NK-92 (cell line): ENCODE data around the gene GPR171.
"Not testable (repeated sequence)": the region's sequence is repeated elsewhere in the genome, so short reads cannot be mapped to it uniquely, and the experiment has no call there.

Experiments
- DNase-seq: peaks from one replicate; lab custom pipeline; 2025; ENCODE audit not compliant: unreplicated experiment; lab: John Stamatoyannopoulos, UW

GPR171 gene

DNA sequence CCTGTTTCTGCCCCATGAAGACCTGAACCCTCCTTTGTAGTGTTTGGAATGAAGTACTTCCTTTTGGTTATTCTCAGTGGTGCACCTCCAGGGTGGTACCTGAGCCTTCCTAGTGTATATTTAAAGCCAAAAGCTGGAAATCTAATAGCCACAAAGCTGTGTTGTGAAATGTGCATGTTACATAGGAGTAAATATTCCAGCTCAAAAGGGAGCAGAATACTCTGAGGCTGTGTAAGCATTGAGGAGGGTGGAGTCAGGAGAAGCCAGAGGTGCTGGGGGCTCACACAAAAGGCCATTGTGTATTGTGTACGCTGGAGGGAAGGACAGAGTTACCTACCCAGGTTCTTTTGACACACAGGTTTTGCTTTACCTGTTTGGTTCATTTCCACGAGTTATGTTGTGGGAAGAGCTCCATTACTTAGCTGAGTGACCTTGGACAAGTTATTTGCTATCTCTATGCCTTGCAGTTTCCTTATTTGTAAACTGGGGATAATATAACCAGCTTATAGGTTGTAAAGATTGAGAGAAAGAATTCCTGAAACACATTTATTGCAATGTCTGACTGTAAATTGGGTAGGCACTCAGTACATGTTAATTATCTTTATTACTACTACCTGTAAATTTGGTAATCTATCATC, 24.7 kb downstream of the GPR171 start:
- DNase-seq = no peak

DNA sequence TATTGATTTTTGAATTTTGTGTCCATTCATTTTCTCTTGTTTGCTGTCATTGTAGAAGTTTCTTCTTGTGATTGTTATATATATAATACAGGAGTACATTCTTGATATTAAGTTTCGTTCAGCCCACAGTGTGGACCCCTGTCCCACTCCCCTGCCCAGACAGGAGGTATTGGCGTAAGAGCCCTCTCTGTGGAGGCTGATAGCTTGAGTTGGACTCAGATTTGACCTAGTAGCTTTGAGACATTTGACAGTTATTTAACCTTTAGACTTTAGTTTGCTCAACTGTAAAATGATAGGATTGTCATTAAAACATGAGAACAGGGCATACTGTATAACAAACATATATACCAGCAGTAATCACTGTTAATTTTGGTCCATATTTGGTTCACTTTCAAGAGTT, 27.1 kb downstream of the GPR171 start:
- no peak for DNase-seq

DNA sequence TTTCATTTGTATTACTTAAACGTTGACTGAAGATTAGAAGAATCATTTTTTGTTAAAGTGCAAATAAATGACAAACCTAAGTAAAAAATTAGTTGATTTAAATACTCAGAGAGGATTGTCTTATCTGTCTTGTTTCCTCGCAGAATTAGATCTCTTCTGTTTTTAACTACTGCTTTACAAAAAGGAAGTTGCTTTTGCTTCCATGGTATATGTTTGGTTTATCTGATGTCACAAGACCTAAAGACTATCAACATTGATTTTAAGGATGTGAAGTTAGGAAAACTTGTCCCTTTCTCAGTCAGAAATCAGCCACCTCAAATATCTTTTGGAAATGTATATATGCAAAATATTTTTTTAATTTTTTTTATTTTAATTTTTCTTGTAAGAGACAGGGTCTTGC, 28.7 kb downstream of the GPR171 start:
- no peak for DNase-seq

DNA sequence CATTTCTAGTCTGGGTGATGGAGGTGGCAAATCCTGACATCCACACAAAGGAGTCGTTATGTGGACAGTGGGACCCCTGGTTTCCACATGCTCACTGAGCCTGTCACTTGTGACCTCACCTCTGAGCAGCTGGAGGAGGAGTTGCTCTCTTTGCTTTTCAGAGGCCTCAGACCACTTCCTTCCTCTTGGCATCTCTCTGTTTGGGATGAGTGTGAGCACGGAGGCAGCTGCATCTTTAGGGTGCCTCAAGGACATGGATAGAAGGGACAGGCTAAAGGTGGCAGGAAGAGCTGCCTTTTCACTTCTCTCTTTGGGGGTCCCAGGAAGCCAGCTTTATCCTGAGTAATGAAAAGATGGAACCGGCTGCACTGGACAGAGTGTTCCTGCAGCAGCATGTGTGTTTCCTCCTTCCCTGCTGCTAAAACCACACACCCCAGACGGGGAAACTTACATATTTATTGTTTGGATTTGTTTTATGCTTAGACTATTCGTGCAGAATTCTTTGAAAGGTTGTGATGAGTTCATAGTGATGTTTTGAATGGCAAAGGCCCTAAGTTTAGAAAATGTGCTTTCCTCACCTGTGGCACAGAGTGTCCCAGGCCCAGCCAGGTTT, 31.8 kb downstream of the GPR171 start:
- no peak for DNase-seq

DNA sequence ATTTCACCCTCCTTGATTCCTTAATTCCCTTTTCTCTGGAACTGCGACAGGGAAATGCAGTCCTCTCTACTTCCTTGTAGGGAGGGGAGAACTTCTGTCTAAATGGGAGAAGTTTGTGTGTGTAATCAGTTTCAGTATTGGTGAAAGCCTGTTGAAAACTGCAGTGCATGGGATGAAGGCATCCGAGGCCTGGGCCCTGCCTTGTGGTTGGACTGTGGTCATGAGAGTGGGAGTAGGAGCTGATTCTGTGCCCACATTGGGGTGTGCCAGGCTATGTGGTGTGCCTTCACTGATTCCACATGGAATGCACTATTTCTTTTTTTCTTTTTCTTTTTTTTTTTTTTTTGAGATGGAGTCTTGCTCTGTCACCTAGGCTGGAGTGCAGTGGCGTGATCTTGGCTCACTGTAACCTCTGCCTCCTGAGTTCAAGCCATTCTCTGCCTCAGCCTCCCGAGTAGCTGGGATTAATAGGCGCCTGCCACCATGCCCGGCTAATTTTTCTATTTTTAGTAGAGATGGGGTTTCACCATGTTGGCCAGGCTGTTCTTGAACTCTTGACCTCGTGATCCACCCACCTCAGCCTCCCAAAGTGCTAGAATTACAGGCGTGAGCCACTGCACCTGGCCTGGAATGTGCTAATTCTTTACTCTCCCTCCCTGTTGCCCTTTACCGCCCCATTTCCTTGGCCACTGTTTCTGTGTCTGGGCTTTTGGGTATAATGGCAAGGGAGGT, 32.9 kb downstream of the GPR171 start:
- DNase-seq = not testable (repeated sequence)

DNA sequence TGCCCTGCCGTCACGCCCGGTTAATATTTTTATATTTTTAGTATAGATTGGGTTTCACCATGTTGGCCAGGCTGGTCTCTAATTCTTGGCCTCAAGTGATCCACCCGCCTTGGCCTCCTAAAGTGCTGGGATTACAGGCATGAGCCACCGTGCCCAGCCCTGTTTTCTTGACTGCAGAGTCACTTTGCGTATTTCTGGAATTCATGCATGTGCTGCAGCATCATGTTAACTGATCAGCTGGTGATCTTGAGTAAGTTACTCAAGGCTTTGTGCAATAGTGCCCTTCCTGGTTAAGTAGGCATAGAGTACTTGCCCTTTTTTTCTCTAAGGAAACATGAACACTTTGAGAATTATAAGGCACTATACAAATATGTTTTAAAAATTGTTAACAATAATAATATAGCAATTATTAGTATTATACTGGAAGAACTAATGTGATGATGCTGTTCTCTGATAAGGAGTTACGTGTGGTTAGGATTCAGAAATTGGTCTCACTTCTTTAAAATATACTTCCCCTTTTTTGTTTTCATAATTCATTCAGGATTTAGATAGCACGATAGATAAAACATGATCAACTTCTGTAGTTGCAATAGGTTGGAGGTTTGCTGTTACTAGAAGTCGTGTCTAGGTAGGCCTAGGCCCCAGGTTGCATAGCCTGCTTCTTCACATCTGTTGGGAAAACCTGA, 33.6 kb downstream of the GPR171 start:
- DNase-seq = no peak

DNA sequence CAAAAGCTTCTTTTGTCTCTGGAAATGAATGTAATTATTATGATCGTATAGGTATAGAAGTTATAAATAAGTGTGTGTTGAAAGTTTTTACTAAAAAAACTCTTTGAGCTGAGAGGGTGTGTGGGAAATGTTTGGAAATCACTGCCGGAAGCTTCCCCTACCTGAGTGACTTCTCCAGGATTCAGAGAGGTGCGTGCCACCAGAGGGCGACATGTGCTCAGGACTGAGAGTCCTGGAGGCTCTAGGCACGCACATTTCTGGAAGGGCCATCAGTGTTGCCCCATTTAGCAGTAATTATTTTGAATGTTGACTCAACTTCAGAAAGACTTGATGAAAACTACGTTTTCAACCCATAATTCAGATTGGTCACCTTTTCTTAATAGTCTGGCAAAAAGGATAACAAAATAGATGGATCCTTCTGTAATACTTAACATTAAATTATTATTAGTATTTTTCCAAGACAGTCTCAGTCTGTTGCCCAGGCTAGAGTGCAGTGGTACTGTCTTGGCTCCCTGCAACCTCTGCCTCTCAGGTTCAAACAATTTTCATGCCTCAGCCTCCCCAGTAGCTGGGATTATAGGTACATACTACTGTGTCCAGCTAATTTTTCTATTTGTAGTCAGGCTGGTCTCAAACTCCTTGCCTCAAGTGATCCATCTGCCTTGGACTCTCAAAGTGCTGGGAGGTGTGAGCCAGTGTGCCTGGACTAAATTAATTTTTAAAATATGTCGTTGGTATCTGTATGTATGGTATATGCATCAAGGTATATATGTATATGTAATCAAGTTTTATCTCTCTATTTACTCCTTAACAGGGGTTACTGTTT, 34.5 kb downstream of the GPR171 start:
- peak; percentile 46 for DNase-seq

DNA sequence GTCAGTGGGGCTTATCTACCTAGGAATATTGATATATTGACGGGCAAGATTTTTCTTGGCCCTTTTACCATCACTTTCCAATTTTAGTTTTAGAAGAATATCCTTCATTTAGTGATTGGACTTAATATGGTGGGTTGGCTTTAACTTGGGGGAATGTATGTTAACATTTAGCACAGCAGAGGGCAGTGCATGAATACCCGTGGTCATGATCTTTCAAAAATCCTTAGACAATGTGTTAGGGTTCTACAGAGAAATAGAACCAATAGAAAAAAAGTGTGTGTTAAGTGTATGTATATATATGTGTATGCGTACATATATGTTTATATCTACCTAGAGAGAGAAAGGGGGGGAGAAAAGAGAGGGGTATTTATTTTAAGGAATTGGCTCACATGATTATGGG, 36.9 kb downstream of the GPR171 start:
- DNase-seq = no peak

DNA sequence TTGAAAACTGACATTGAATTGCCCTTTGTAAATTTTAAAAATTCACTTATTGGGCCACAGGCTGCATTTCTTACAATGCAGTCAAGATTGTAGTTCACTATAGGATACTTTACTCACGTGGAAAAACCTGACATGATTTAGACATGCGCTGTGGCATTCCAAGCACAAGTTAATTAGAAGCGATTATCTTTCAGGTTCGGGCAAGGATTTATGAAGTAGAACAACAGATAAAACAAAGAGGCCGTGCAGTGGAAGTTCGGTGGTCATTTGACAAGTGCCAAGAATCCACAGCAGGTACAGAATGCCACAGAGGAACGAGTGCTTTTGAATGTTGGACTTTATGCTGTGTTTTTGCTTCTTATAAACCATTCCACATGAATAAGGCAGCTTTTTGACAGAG, 37.8 kb downstream of the GPR171 start:
- DNase-seq = no peak

DNA sequence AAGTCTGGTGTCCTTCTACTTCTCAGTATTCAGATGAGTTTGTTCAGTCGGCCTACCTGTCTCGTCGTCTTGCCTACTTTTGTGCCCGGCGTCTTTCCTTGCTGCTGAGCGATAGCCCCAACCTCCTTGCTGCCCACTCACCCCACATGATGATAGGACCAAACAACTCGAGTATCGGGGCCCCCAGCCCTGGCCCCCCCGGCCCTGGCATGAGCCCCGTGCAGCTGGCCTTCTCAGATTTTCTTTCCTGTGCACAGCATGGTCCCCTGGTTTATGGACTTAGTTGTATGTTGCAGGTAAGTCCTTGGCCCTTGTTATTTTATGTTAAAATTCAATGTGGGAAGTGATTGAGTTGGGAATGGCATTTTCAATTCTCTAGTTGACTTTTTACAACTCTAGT, 43.2 kb downstream of the GPR171 start:
- no peak for DNase-seq

DNA sequence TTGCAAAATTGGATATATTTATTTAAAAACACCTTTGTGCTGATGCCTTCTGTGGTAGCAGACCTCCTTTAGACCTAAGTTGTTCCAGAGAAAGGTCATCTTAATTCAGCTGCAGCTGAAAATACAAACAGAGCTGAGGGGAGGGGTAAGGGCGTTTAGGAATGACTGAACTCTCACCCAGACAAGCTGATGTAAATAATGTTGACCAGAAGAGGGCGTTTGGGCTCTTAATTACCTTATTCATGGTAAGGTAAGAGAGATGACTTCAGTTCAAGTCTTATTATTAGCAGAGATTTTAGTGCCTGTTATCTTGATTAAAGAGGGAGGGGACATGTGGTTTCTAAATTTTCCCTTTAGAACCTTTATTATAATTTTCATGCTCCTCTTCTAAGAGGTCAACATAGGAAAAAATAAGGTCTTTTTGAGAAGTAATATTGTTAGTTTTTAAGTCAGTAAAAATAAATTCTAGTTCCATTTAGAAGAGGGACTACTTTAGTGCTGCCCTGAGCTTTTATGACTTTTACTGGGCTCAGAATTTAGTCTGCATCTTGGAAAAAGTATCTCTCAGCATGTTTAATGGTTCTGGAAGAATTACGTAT, 46.3 kb downstream of the GPR171 start:
- no peak for DNase-seq

DNA sequence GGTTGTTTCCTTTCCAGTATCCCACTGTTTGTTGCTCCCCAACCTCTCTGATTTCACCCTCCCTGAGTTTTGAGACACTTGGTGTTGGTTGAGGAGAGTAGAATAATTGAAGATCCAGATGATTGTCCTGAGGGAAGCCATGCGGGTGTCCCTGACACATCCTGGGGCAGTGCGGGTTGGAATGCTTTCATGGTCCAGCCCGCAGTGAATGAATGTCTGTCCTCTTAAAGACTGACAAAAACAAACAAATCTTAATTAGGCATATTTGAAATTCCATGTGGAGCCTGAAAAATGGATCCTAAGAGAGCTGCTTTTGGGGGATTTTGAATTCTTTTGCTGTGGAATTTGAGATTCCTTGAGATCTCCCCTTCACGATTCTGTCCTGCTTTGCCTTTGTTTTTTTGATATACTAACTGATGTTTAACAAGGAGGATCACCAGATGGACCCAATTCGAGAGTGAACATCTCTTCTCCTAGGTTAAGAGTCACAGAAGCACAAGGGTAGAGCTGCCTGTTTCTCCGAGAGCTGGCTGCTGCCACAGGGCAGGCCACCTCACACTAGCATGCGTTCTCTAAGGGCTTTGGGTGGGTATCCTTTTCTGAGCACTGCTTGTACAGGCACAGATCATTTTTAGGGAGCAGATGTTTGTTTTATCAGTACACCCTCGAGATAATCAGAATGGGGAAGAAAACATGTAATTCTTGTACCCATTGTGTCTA, 47.4 kb downstream of the GPR171 start:
- no peak for DNase-seq

DNA sequence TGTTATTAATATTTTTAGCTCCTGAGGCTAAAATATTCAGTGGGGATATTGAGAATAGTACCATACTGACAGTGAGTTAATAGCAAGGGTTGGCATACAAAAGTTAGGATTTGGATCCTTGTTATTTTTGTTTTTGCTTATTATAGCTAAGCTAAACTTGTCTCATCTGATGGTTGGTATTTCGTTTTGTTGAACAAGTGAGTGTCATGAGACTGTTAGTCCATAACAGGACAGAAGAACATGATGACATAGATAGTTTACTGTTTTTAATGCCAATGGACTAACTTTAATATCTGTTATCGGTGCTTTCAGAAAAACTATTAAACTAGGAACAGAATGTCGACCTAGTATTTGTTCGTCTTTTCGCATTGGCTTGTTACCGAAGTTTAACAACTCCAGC, 48.5 kb downstream of the GPR171 start:
- no peak for DNase-seq

DNA sequence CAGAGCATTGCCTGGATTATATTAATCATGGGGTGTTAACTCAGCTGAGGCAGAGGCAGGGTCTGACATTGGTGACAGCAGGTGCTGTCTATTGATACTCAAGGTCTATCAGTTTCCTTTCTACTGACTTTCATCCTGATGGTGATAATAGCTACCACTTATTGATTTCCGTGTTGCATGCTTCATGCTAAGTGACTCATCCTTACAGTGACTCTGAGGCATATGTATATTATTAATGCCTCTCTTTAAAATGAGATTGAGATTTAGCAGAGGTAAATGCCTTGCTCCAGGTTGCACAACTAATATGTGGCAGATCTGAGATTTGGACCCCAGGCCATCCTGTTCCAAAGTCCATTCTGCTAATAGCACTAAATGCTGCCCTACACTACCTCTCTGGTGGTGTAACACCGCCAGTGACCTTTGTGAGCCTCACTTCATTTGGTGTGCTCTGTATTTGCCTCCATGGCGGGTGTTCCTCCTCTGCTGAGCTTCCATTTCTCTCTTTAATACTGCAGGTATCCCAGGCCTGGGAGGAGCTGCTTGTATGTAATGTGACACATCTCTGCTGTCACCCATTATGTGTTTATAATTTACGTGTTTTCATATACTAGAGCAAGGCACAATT, 50.4 kb downstream of the GPR171 start:
- DNase-seq = no peak
